Astrocyte (in vitro differentiated cells and primary cell): ENCODE measurements around the gene TEAD4. TPM values are rescaled to one million over a fixed set of nuclear protein-coding genes. Genes with fewer than 3 reads are reported as not detected.

Experiments
- DNase-seq: peaks from one replicate; pipeline ENCODE4 v3.0.0-alpha.2; 2010; ENCODE audit warnings: low read depth
- FAIRE-seq: peaks from 2 replicates; lab custom pipeline; 2011; peaks lifted over from hg19 to GRCh38; lab: Jason Lieb, UNC
- H2AFZ ChIP-seq: 2 replicates; pipeline ENCODE4 v1.6.0; 2012; ENCODE audit warnings: low read depth, low read length, inconsistent platforms
- H3K27ac ChIP-seq: 2 replicates; pipeline ENCODE4 v1.5.1; 2011; ENCODE audit warnings: low read depth, low read length, inconsistent platforms
- H3K27me3 ChIP-seq: 2 replicates; pipeline ENCODE4 v1.6.0; 2011; ENCODE audit warnings: low read length, inconsistent platforms; ENCODE audit not compliant: insufficient read depth
- H3K36me3 ChIP-seq: 2 replicates; pipeline ENCODE4 v1.5.1; 2011; ENCODE audit warnings: low read length, inconsistent platforms; ENCODE audit not compliant: insufficient read depth
- H3K4me1 ChIP-seq: 2 replicates; pipeline ENCODE4 v1.5.1; 2011; ENCODE audit warnings: low read length, inconsistent platforms; ENCODE audit not compliant: insufficient read depth
- H3K4me2 ChIP-seq: 2 replicates; pipeline ENCODE4 v1.6.0; 2012; ENCODE audit warnings: low read length, inconsistent platforms
- H3K4me3 ChIP-seq: 2 replicates; pipeline ENCODE4 v1.5.1; 2011; ENCODE audit warnings: low read depth, mild to moderate bottlenecking, low read length, inconsistent platforms; ENCODE audit not compliant: insufficient read depth
- H3K79me2 ChIP-seq: 2 replicates; pipeline ENCODE4 v1.6.0; 2012; ENCODE audit warnings: mild to moderate bottlenecking, low read length, inconsistent platforms; ENCODE audit not compliant: insufficient read depth
- H3K9ac ChIP-seq: 2 replicates; pipeline ENCODE4 v1.6.0; 2012; ENCODE audit warnings: mild to moderate bottlenecking, low read length, inconsistent platforms
- H3K9me3 ChIP-seq: 2 replicates; pipeline ENCODE4 v1.5.1; 2012; ENCODE audit warnings: low read depth, mild to moderate bottlenecking, low read length, inconsistent platforms; ENCODE audit not compliant: insufficient read depth
- H4K20me1 ChIP-seq: 2 replicates; pipeline ENCODE4 v1.6.0; 2012; ENCODE audit warnings: low read length, inconsistent platforms; ENCODE audit not compliant: insufficient read depth
- H3K27ac Mint-ChIP-seq: one replicate; pipeline ENCODE4 v1.8.0; 2021; ENCODE audit warnings: mild to moderate bottlenecking, mixed read lengths; ENCODE audit not compliant: unreplicated experiment
- H3K27me3 Mint-ChIP-seq: one replicate; pipeline ENCODE4 v1.8.0; 2021; ENCODE audit warnings: low read depth, mixed read lengths; ENCODE audit not compliant: unreplicated experiment
- H3K36me3 Mint-ChIP-seq: one replicate; pipeline ENCODE4 v1.8.0; 2021; ENCODE audit warnings: low read depth, mixed read lengths; ENCODE audit not compliant: unreplicated experiment
- H3K4me1 Mint-ChIP-seq: one replicate; pipeline ENCODE4 v1.8.0; 2021; ENCODE audit warnings: low read depth, mixed read lengths; ENCODE audit not compliant: unreplicated experiment
- H3K4me3 Mint-ChIP-seq: one replicate; pipeline ENCODE4 v1.8.0; 2021; ENCODE audit warnings: mild to moderate bottlenecking, moderate library complexity, mixed read lengths; ENCODE audit not compliant: unreplicated experiment
- H3K9me3 Mint-ChIP-seq: one replicate; pipeline ENCODE4 v1.8.0; 2021; ENCODE audit warnings: mild to moderate bottlenecking, mixed read lengths; ENCODE audit not compliant: unreplicated experiment
- CTCF ChIP-seq: IDR thresholded peaks from 2 replicates; pipeline ENCODE4 v1.5.1; 2011; ENCODE audit warnings: low read depth, mild to moderate bottlenecking, inconsistent platforms, low read length, moderate library complexity; ENCODE audit not compliant: insufficient read depth
- EZH2 ChIP-seq: IDR thresholded peaks from 2 replicates; pipeline ENCODE4 v1.6.1; 2012; ENCODE audit warnings: mild to moderate bottlenecking, low read length, inconsistent platforms; ENCODE audit not compliant: insufficient read depth
- total RNA-seq: library from RNA; stranded (reverse); gene quantifications from 2 replicates; pipeline ENCODE4 v1.2.1, GENCODE V29; 2021

The TEAD4 gene
- total RNA-seq, 1 donor from 2014 or later = 19.1 TPM

- H3K36me3 ChIP-seq = no peaks in the 10 kb centered on the region
- H3K27ac ChIP-seq = no peak overlapping the region
- no peak overlapping the region for H3K27ac Mint-ChIP-seq
- peaks cover 4% of the 10 kb centered on the region for H3K36me3 Mint-ChIP-seq
- no peak overlapping the region for H3K9ac ChIP-seq
- DNase-seq (no peak), FAIRE-seq (no peak)
- no peaks in the 10 kb centered on the region for H3K27me3 ChIP-seq
- H3K9me3 Mint-ChIP-seq = no peaks in the 10 kb centered on the region
- peaks cover 5% of the 10 kb centered on the region for H3K4me1 Mint-ChIP-seq
- H3K4me3 ChIP-seq = no peak overlapping the region
- H3K4me3 Mint-ChIP-seq = no peak overlapping the region
- H3K9me3 ChIP-seq = no peaks in the 10 kb centered on the region
- peaks cover 3% of the 10 kb centered on the region for H3K4me1 ChIP-seq
- H3K4me2 ChIP-seq = no peak overlapping the region
- no peaks in the 10 kb centered on the region for H3K79me2 ChIP-seq
- H2AFZ ChIP-seq = no peak overlapping the region
- H3K27me3 Mint-ChIP-seq = no peaks in the 10 kb centered on the region
- TF ChIP-seq EZH2 (no peak), CTCF (peak; percentile 42)
- H4K20me1 ChIP-seq = peaks cover 9% of the 10 kb centered on the region
Observed at GRCh38 chr12:3035815-3036702, 76.9 kb downstream of the TEAD4 start.

- Histone ChIP-seq H3K27me3 (no peaks in the 10 kb centered on the region), H3K36me3 (no peaks in the 10 kb centered on the region), H4K20me1 (peaks cover 18% of the 10 kb centered on the region), H3K9me3 (no peaks in the 10 kb centered on the region), H3K4me1 (peaks cover 3% of the 10 kb centered on the region), H3K27ac (no peak overlapping the region), H3K9ac (no peak overlapping the region), H3K4me3 (no peak overlapping the region), H2AFZ (no peak overlapping the region), H3K79me2 (no peaks in the 10 kb centered on the region), H3K4me2 (no peak overlapping the region)
- Mint-ChIP-seq H3K9me3 (no peaks in the 10 kb centered on the region), H3K27ac (no peak overlapping the region), H3K36me3 (peaks cover 4% of the 10 kb centered on the region), H3K27me3 (no peaks in the 10 kb centered on the region), H3K4me1 (peaks cover 5% of the 10 kb centered on the region), H3K4me3 (no peak overlapping the region)
- TF ChIP-seq CTCF (no peak), EZH2 (no peak)
- DNase-seq = no peak
- FAIRE-seq = no peak
Observed at GRCh38 chr12:3036901-3037600, 77.9 kb downstream of the TEAD4 start.
